Measurements from ENCODE around the gene ETV4.

DNA sequence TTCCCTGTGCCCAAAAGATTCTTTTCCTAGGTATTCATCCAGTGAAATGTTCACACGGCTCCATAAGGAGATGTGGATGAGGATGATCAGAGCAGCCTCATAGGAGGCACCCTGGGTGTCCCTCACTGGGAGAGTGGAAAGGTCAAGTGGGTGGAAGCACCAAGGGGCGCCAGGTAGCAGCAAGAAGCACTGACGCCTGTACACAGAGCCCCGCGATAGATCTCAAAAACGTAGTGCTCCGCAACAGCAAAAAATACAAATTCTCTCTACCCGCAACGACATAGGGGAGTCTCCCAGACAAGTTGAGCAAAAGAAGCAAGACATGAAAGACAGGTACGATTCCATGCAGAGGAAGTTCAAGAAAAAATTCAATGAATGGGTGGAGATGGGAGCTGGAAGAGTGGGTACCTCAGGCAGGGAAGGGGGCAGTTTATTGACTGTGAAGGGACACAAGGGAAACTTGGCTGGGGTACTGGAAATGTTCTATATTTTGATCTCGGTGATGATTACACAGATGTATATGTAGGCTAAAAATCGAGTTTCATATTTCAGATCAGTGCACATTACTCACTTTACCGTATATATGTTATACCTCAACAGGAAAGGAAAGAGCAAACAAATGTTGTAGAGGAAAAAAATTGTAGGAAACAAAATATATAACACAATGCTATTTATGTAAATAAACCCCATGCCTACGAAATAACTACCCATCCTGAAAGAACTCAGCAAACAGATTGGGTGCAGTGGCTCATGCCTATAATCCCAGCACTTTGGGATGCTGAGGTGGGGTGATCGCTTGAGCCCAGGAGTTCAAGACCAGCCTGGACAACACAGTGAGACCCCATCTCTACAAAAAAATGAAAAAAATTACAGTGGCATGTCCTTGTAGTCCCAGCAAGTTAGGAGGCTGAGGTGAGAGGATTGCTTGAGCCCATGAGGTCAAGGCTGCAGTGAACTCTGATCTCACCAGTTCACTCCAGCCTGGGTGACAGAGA is 17.8 kb upstream of the ETV4 start:
- TF ChIP-seq, protein P1, sequence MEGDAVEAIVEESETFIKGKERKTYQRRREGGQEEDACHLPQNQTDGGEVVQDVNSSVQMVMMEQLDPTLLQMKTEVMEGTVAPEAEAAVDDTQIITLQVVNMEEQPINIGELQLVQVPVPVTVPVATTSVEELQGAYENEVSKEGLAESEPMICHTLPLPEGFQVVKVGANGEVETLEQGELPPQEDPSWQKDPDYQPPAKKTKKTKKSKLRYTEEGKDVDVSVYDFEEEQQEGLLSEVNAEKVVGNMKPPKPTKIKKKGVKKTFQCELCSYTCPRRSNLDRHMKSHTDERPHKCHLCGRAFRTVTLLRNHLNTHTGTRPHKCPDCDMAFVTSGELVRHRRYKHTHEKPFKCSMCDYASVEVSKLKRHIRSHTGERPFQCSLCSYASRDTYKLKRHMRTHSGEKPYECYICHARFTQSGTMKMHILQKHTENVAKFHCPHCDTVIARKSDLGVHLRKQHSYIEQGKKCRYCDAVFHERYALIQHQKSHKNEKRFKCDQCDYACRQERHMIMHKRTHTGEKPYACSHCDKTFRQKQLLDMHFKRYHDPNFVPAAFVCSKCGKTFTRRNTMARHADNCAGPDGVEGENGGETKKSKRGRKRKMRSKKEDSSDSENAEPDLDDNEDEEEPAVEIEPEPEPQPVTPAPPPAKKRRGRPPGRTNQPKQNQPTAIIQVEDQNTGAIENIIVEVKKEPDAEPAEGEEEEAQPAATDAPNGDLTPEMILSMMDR (IDR thresholded peaks at IDR 0.05), result no peak
- TF ChIP-seq POLR2A (IDR thresholded peaks at IDR 0.05), result no peak
- no peak for TF ChIP-seq POLR2AphosphoS5 (IDR thresholded peaks at IDR 0.05)

Measured in breast epithelium (tissue), 3 donors.